Panc1 (cell line): ENCODE measurements around the gene EXOC3L4. TPM values are rescaled to one million over a fixed set of nuclear protein-coding genes. Genes with fewer than 3 reads are reported as not detected.

Experiments
- ATAC-seq: fragments of 200-7000 bp; cut with Tn5 transposase; 2 replicates; pipeline ENCODE4 v1.9.1; 2020; ENCODE audit warnings: mild to moderate bottlenecking, moderate library complexity
- BruUV-seq: library from RNA; stranded (reverse); fragments of 400-500 nt; replicated peaks from 2 replicates; lab custom pipeline; 2021; lab: Mats Ljungman, UMichigan
- CTCF ChIA-PET: fragments of 300-600 bp; sonication (Branson Sonifier 250); formaldehyde crosslinking; loops from one replicate; lab custom pipeline; 2022; ENCODE audit warnings: antibody characterized with exemption; lab: Charles Lee
- POLR2A ChIA-PET: fragments of 300-600 bp; sonication (Branson Sonifier 250); formaldehyde crosslinking; loops from one replicate; lab custom pipeline; 2022; ENCODE audit warnings: antibody characterized with exemption; lab: Charles Lee
- DNase-seq: peaks from one replicate; pipeline ENCODE4 v3.0.0-alpha.2; 2010; ENCODE audit warnings: low read depth, low spot score
- H3K27ac ChIP-seq: 2 replicates; pipeline ENCODE4 v1.5.1; 2011; ENCODE audit warnings: mild to moderate bottlenecking, low read length, inconsistent platforms
- H3K27me3 ChIP-seq: fragments of 200-500 bp; sonication (Bioruptor generic); 2 replicates; pipeline ENCODE4 v1.6.0; 2014; ENCODE audit warnings: low read length, inconsistent platforms; ENCODE audit not compliant: control insufficient read depth, insufficient read depth
- H3K36me3 ChIP-seq: fragments of 200-500 bp; sonication (Bioruptor generic); 2 replicates; pipeline ENCODE4 v1.5.1; 2014; ENCODE audit warnings: inconsistent platforms, mild to moderate bottlenecking, low read length, moderate library complexity; ENCODE audit not compliant: control insufficient read depth, insufficient read depth
- H3K4me1 ChIP-seq: 2 replicates; pipeline ENCODE4 v1.5.1; 2011; ENCODE audit warnings: inconsistent platforms, mild to moderate bottlenecking, low read length, moderate library complexity; ENCODE audit not compliant: control insufficient read depth, insufficient read depth
- H3K4me3 ChIP-seq, 2 experiments: 2 replicates each; pipeline ENCODE4 v1.5.1; 2011 to 2012; ENCODE audit warnings: low read depth in 2 of 2, low read length in 2 of 2, mild to moderate bottlenecking in 2 of 2, inconsistent platforms in 1 of 2, moderate library complexity in 1 of 2
- H3K9me3 ChIP-seq: fragments of 200-500 bp; sonication (Bioruptor generic); 2 replicates; pipeline ENCODE4 v1.5.1; 2014; ENCODE audit warnings: low read depth, mild to moderate bottlenecking, inconsistent platforms, low read length, moderate library complexity; ENCODE audit not compliant: control insufficient read depth, insufficient read depth
- CTCF ChIP-seq: fragments of 450-650 bp; IDR thresholded peaks from 2 replicates; pipeline ENCODE4 v1.5.1; 2017; ENCODE audit warnings: mild to moderate bottlenecking
- REST ChIP-seq, 2 experiments: IDR thresholded peaks; 2 replicates each; pipeline ENCODE4 v1.6.1; 2011 to 2012; ENCODE audit warnings: low read depth in 2 of 2, control low read depth in 1 of 2, low read length in 1 of 2, mild to moderate bottlenecking in 1 of 2, moderate library complexity in 1 of 2; ENCODE audit not compliant: insufficient read depth in 1 of 2
- SIN3A ChIP-seq: IDR thresholded peaks from 2 replicates; pipeline ENCODE4 v1.6.1; 2012; ENCODE audit warnings: low read depth, mild to moderate bottlenecking, low read length, moderate library complexity, borderline replicate concordance; ENCODE audit not compliant: insufficient read depth
- TCF7L2 ChIP-seq: IDR thresholded peaks from 2 replicates; pipeline ENCODE4 v1.6.1; 2011; ENCODE audit warnings: mild to moderate bottlenecking, low read depth, low read length, inconsistent platforms
- in situ Hi-C: cut with HindIII; loops from 2 replicates; pipeline ENCODE4 v1.10.0; 2016; ENCODE audit warnings: low sequenced_read_pairs, low pct_unique_long_range_greater_than_20kb
- intact Hi-C: fragments of 100-400 bp; cut with micrococcal nuclease; formaldehyde crosslinking; loops from one replicate; pipeline ENCODE4 v1.10.0; 2022; ENCODE audit not compliant: unreplicated experiment
- total RNA-seq: library from RNA; stranded (reverse); gene quantifications from one replicate; pipeline ENCODE4 v1.2.1, GENCODE V29; 2021; ENCODE audit not compliant: unreplicated experiment

Gene EXOC3L4
- total RNA-seq, 1 experiment from 2014 or later = 2.6 TPM

- BruUV-seq = no TSS peak
- intact Hi-C loops (loop anchor here (10.0 kb wide), 1 partner anchor 193 kb away; no protein-coding TSS in a partner anchor), in situ Hi-C loops (no loop called here)
- TF ChIP-seq TCF7L2 = no peak
- TF ChIP-seq CTCF = no peak
- CTCF ChIA-PET = interaction anchor here (0.5 kb wide), 1 partner anchor 15 kb away, joined by 3 read pairs; no protein-coding TSS in a partner anchor
- Histone ChIP-seq H3K27me3 (no peaks in the 10 kb centered on the region), H3K27ac (no peak overlapping the region), H3K9me3 (no peaks in the 10 kb centered on the region), H3K4me1 (peaks cover 15% of the 10 kb centered on the region; the same call in 1 of the 2 replicates), H3K36me3 (no peaks in the 10 kb centered on the region), H3K4me3 (no peak overlapping the region)
- ATAC-seq (no peak), DNase-seq (no peak)
- POLR2A ChIA-PET = no interaction called here
These were observed 6.9 kb downstream of the EXOC3L4 start for GRCh38 chr14:103101257-103101962.

DNA sequence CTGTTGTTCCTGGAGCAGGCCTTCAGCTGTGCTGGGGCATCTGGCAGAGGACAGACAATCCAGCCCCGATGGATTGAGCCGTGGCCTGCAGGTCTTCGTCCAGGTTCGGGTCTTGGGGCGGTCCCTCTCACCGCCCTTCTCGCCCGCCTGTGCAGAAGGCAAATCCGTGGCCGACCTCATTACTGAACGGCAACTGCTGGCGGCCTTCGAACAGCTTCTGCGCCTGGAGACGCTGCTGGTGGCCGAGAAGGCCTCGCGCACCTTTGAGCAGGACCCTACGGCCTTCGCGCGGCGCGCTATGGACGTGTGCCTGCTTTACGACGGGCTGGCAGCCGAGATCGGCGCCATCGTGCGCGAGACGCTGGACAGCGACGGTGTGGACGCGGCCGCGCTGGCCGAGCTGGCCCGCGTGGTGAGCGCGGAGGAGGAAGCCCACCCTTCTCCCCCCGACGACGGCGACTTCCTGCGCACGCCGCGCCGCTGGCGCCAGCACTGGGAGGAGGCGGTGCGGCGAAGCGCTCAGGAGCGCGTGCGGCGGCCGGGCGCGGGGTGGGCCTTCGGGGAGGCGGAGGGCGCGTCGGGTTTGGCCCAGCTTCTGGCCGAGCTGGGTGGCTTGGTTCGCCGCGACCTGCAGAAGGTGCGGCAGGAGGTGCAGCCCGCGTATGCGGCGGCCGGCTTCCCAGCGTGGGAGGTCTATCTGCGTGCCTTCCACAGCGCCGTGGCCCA lies 7.6 kb downstream of the EXOC3L4 start:
- Histone ChIP-seq H3K27ac (no peak overlapping the region), H3K9me3 (no peaks in the 10 kb centered on the region), H3K4me1 (peaks cover 15% of the 10 kb centered on the region; the same call in 1 of the 2 replicates), H3K27me3 (no peaks in the 10 kb centered on the region), H3K4me3 (no peak overlapping the region), H3K36me3 (no peaks in the 10 kb centered on the region)
- in situ Hi-C loops = no loop called here
- BruUV-seq = no TSS peak
- intact Hi-C loops = loop anchor here (10.0 kb wide), 1 partner anchor 193 kb away; no protein-coding TSS in a partner anchor
- POLR2A ChIA-PET = interaction anchor here (0.6 kb wide), 1 partner anchor 36 kb away, joined by 4 read pairs; no protein-coding TSS in a partner anchor
- ATAC-seq (no peak), DNase-seq (no peak)
- CTCF ChIA-PET = no interaction called here
- TF ChIP-seq REST (IDR thresholded peaks at IDR 0.05; ENCODE audit: insufficient read depth in 1 of 2, low read depth in 2 of 2, low read length in 1 of 2) (peak in 1 of 2 experiments; percentile 33; a peak in 1 of 4 replicates), SIN3A (no peak)
